Common myeloid progenitor, CD34-positive (primary cell): Measurements from ENCODE around the gene ARHGAP22.
A peak's percentile ranks its signal among the peaks of the same experiment; 100 is the strongest.

Source experiments
- CTCF ChIA-PET: fragments of 350-600 bp; sonication (Branson Sonifier 250); formaldehyde crosslinking; loops from one replicate; lab custom pipeline; 2021; ENCODE audit warnings: antibody characterized with exemption; lab: Charles Lee
- POLR2A ChIA-PET: fragments of 350-600 bp; sonication (Branson Sonifier 250); formaldehyde crosslinking; loops from one replicate; lab custom pipeline; 2021; ENCODE audit warnings: antibody characterized with exemption; lab: Charles Lee
- DNase-seq, 3 donors: peaks; one replicate each; pipeline versions ENCODE4 v3.0.0 to v3.0.0-alpha.2; 2013
- H3K27ac ChIP-seq, 2 experiments: 1 replicate in 1 of 2; 2 replicates in 1 of 2; pipeline ENCODE4 v1.7.0; 2013; ENCODE audit warnings: inconsistent platforms in 2 of 2, low read length in 2 of 2, mild to moderate bottlenecking in 2 of 2, low read depth in 1 of 2, moderate library complexity in 1 of 2; ENCODE audit not compliant: severe bottlenecking in 2 of 2, insufficient read depth in 1 of 2, poor library complexity in 1 of 2
- H3K27me3 ChIP-seq, 5 experiments: replicated peaks in 2 of 5; 1 replicate in 3 of 5; 2 replicates in 2 of 5; pipeline versions ENCODE4 v1.6.1 to v1.7.0; 2013; ENCODE audit warnings: low read length in 4 of 5, mild to moderate bottlenecking in 2 of 5, moderate library complexity in 2 of 5, inconsistent platforms in 1 of 5; ENCODE audit not compliant: insufficient read depth in 5 of 5, control insufficient read depth in 4 of 5
- H3K36me3 ChIP-seq, 4 experiments: 1 replicate in 2 of 4; 2 replicates in 2 of 4; pipeline versions ENCODE4 v1.6.1 to v1.7.0; 2013; ENCODE audit warnings: low read length in 3 of 4, control low read depth in 1 of 4, mild to moderate bottlenecking in 1 of 4; ENCODE audit not compliant: control insufficient read depth in 4 of 4, insufficient read depth in 4 of 4
- H3K4me1 ChIP-seq, 4 experiments: 1 replicate in 3 of 4; 2 replicates in 1 of 4; pipeline versions ENCODE4 v1.6.1 to v1.7.1; 2013; ENCODE audit warnings: low read length in 3 of 4, mild to moderate bottlenecking in 3 of 4, control low read depth in 1 of 4, inconsistent platforms in 1 of 4, moderate library complexity in 1 of 4; ENCODE audit not compliant: control insufficient read depth in 4 of 4, insufficient read depth in 4 of 4; ENCODE audit errors: control extremely low read depth in 1 of 4
- H3K4me3 ChIP-seq, 7 experiments: 1 replicate in 4 of 7; 2 replicates in 3 of 7; pipeline versions ENCODE4 v1.5.1 to v1.7.0; 2013; ENCODE audit warnings: mild to moderate bottlenecking in 7 of 7, low read length in 6 of 7, moderate library complexity in 6 of 7, inconsistent platforms in 2 of 7, low read depth in 2 of 7, control low read depth in 1 of 7; ENCODE audit not compliant: insufficient read depth in 4 of 7, control insufficient read depth in 1 of 7; ENCODE audit errors: extremely low read depth in 1 of 7
- H3K9me3 ChIP-seq, 5 experiments: 1 replicate in 4 of 5; 2 replicates in 1 of 5; pipeline versions ENCODE4 v1.6.1 to v1.7.1; 2013; ENCODE audit warnings: low read length in 4 of 5, mild to moderate bottlenecking in 2 of 5, inconsistent platforms in 1 of 5, low read depth in 1 of 5, moderate library complexity in 1 of 5; ENCODE audit not compliant: control insufficient read depth in 4 of 5, insufficient read depth in 2 of 5; ENCODE audit errors: control extremely low read depth in 1 of 5
- WGBS: methylation state at CpG from one replicate; pipeline ENCODE4 v1.1.5; 2013; ENCODE audit not compliant: insufficient coverage; 5-methylcytosine and 5-hydroxymethylcytosine counted together

The ARHGAP22 gene

GRCh38 chr10:48556065-48556464 is 48.8 kb downstream of the ARHGAP22 start:
- 95% methylated on average over 5 of the region's 5 CpGs for WGBS
- H3K36me3 ChIP-seq, result no peaks in the 10 kb centered on the region
- CTCF ChIA-PET, result interaction anchor here (0.9 to 18.9 kb wide), 4 partner anchors 50 to 97 kb away, joined by 3 to 381 read pairs (median 3); no protein-coding TSS in a partner anchor
- no peaks in the 10 kb centered on the region for H3K9me3 ChIP-seq
- no peak overlapping the region for H3K27ac ChIP-seq
- POLR2A ChIA-PET, result no interaction called here
- no peak for DNase-seq
- no peak overlapping the region for H3K4me3 ChIP-seq
- peaks cover 0 to 11% (median 6%) of the 10 kb centered on the region in 4 experiments for H3K4me1 ChIP-seq
- no peaks in the 10 kb centered on the region for H3K27me3 ChIP-seq

DNA sequence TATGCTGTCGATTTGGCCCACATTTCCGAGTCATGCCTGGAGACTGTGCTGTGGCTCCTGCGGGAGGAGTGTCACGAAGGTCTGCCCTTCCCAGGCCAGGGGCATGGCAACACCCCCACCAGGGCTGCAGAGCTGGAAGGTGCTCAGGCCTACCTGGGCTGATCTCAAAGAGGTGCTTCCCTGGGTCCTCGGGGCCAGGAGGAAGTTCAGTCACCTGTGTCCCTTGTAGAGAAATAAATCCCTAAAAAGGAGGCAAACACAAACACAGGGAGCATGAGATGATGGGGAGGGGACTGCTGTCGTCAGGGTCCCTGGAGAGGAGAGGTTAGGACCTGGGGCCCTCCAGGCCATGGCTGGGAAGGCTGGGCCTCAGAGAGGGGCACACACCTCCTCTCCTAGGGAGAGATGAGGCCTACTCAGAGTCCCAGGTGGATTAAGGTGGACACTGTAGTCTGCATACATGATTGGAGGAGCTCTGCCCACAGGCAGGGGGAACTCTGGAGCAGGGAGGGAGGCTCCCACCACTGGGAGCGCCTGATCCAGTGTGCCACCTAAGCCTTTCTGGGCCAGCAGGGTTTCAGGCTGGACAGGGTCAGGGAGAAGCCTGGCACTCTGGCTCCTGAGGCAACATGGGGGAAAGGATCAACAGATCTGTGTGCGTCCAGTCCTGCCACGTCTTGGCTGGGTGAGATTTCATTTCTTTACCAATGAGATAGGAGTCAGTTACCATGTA is 49.4 kb downstream of the ARHGAP22 start:
- CTCF ChIA-PET, result interaction anchor here (0.9 to 18.9 kb wide), 6 partner anchors 11 to 97 kb away, joined by 3 to 381 read pairs (median 4); no protein-coding TSS in a partner anchor
- DNase-seq, result no peak
- Histone ChIP-seq H3K4me3 (no peak overlapping the region), H3K36me3 (no peaks in the 10 kb centered on the region), H3K27ac (no peak overlapping the region), H3K27me3 (no peaks in the 10 kb centered on the region), H3K9me3 (no peaks in the 10 kb centered on the region), H3K4me1 (peaks cover 0 to 11% (median 6%) of the 10 kb centered on the region in 4 experiments)
- POLR2A ChIA-PET, result no interaction called here
- 85% methylated on average over 7 of the region's 9 CpGs for WGBS

DNA sequence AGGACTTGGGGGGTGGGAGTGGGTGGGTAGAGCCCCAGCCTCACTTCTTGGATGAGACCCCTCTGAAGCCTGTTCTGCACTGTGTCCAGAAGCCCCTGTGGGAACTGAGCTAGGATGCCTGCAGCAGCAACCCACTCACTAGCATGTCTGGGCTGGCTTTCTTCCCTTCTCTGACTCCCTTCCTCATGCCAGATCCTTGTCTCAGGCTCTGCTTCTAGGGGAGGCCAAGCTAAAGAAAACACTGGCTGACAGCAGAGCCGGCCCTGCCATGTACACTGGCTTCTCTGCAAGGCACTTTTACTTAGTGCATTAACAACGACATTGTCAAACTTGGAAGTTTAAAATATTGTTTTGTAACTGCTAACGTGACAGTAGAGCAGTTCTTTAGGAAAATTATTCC is 50.2 kb downstream of the ARHGAP22 start:
- Histone ChIP-seq H3K27ac (no peak overlapping the region), H3K36me3 (no peaks in the 10 kb centered on the region), H3K4me3 (no peak overlapping the region), H3K4me1 (peaks cover 0 to 11% (median 6%) of the 10 kb centered on the region in 4 experiments), H3K9me3 (no peaks in the 10 kb centered on the region), H3K27me3 (no peaks in the 10 kb centered on the region)
- 100% methylated on average over 1 of the region's 3 CpGs for WGBS
- no peak for DNase-seq
- CTCF ChIA-PET, result interaction anchor here (1.0 to 18.9 kb wide), 5 partner anchors 12 to 98 kb away, joined by 3 to 381 read pairs (median 4); no protein-coding TSS in a partner anchor
- POLR2A ChIA-PET, result no interaction called here

- Histone ChIP-seq H3K4me1 (peaks cover 0 to 11% (median 6%) of the 10 kb centered on the region in 4 experiments), H3K27me3 (no peaks in the 10 kb centered on the region), H3K27ac (no peak overlapping the region), H3K9me3 (no peaks in the 10 kb centered on the region), H3K4me3 (no peak overlapping the region), H3K36me3 (no peaks in the 10 kb centered on the region)
- POLR2A ChIA-PET, result no interaction called here
- DNase-seq, result no peak
- WGBS, result 100% methylated on average over 2 of the region's 3 CpGs
- CTCF ChIA-PET, result interaction anchor here (1.0 to 18.9 kb wide), 8 partner anchors 13 to 99 kb away, joined by 3 to 381 read pairs (median 4); no protein-coding TSS in a partner anchor
Measured at GRCh38 chr10:48554246-48554645, 50.6 kb downstream of the ARHGAP22 start.

- Histone ChIP-seq H3K4me1 (peaks cover 0 to 11% (median 6%) of the 10 kb centered on the region in 4 experiments), H3K9me3 (no peaks in the 10 kb centered on the region), H3K27me3 (no peaks in the 10 kb centered on the region), H3K36me3 (no peaks in the 10 kb centered on the region), H3K27ac (no peak overlapping the region), H3K4me3 (no peak overlapping the region)
- ChIA-PET POLR2A (no interaction called here), CTCF (interaction anchor here (0.8 to 18.9 kb wide), 23 partner anchors 12 to 959 kb away, joined by 3 to 381 read pairs (median 3); partner anchors contain the start of gene ARHGAP22)
- 98% methylated on average over 11 of the region's 13 CpGs for whole genome bisulfite sequencing
- no peak for DNase-seq
Measured at GRCh38 chr10:48552946-48553564, 51.8 kb downstream of the ARHGAP22 start.

GRCh38 chr10:48551861-48552591 is 52.8 kb downstream of the ARHGAP22 start:
- Histone ChIP-seq H3K4me3 (peak overlapping the region in 1 of 7 experiments; percentile 17), H3K4me1 (peaks cover 0 to 11% (median 6%) of the 10 kb centered on the region in 4 experiments), H3K27ac (no peak overlapping the region), H3K36me3 (no peaks in the 10 kb centered on the region), H3K27me3 (no peaks in the 10 kb centered on the region), H3K9me3 (no peaks in the 10 kb centered on the region)
- peak; percentile 66 to 83 (median 79) for DNase-seq
- POLR2A ChIA-PET, result no interaction called here
- CTCF ChIA-PET, result interaction anchor here (0.6 to 18.9 kb wide), 31 partner anchors 9 to 960 kb away, joined by 3 to 381 read pairs (median 4); partner anchors contain the start of gene ARHGAP22
- 38% methylated on average over 5 of the region's 7 CpGs for WGBS
